Measurements from ENCODE around the gene NKAIN4. TPM values are rescaled to one million over a fixed set of nuclear protein-coding genes. Genes with fewer than 3 reads are reported as not detected.

NKAIN4 gene
- polyA plus RNA-seq, 1 donor: 6.8 TPM

DNA sequence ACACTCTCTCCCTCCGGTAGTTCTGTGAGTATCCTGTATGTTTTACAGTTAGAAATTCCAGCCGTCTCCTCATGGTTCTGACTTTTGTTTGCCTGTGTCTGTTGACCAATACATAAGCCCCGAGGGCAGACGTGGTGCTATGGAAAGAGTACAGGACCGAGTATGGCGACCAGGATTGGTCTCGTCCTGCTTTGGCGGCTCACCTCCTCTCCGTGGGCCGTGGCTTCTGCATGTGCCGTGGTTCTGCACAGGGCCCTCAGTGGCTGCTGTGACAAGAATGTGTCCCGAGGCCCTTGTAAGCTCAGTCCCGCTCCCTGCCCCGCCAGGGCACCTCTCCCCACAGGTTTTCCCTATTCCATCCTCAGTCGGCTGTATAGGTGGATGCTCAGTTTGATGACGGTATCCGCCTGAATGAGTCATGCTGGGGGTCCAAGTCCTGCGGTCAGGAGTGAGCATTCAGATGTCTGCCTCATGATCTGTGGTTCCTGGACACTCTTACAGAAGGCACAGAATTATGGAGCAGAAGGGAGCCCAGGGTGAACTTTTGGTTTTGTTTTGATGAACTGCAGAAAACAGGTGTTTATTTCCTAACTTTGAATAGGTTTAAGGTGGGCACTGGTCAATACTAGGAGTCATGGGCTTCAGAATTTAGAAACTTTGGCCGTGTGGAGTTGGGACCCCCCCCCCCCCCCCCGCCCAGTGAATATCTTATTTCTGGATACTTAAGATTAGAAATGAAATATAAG is 19.5 kb upstream of the NKAIN4 start:
- no peaks in the 10 kb centered on the region for H3K9me3 ChIP-seq (ENCODE audit: control insufficient read depth, low read depth, low read length)
- peaks cover 7% of the 10 kb centered on the region for H3K4me1 ChIP-seq (ENCODE audit: control insufficient read depth, insufficient read depth, low read length)
- H3K27ac ChIP-seq (ENCODE audit: low read length): peak overlapping the region; percentile 32
- H3K36me3 ChIP-seq (ENCODE audit: control insufficient read depth, insufficient read depth, low read length): peaks cover 35% of the 10 kb centered on the region
- WGBS (ENCODE audit: insufficient coverage, low lambda C conversion rate): 14% methylated on average over 1 of the region's 20 CpGs
- no peaks in the 10 kb centered on the region for H3K27me3 ChIP-seq (ENCODE audit: control insufficient read depth, insufficient read depth, low read length)
- DNase-seq: peak; percentile 58 to 78
- peak overlapping the region; percentile 91 for H3K4me3 ChIP-seq (ENCODE audit: low read length)

DNA sequence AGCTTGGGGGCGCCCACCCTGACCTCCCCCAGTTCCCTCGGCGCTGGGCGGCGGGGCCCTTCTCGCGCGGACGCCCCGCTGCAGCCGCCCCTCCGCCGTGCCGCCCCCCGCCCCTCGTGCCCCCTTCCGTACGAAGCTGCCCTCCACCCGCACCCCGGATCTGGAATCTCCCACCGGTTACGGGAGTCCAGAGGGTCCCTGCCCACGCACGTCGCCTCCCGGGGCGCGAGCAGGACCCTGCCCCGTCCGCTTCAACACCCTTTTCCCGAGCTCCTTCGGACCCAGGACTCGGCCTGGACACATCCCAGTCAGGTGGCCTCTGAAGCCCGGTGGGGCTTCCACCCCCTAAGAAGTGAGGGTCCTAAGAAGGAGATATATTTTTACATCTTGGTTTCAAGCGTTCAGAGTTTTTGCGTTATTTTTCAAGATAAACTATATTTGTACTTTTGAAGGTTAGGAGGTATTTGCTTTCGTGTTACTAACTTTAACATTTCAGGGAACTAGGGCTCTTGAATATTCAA is 18.9 kb upstream of the NKAIN4 start:
- Histone ChIP-seq H3K36me3 (ENCODE audit: control insufficient read depth, insufficient read depth, low read length) (peaks cover 28% of the 10 kb centered on the region), H3K27me3 (ENCODE audit: control insufficient read depth, insufficient read depth, low read length) (no peaks in the 10 kb centered on the region), H3K4me3 (ENCODE audit: low read length) (peak overlapping the region; percentile 91), H3K9me3 (ENCODE audit: control insufficient read depth, low read depth, low read length) (no peaks in the 10 kb centered on the region), H3K27ac (ENCODE audit: low read length) (peak overlapping the region; percentile 32), H3K4me1 (ENCODE audit: control insufficient read depth, insufficient read depth, low read length) (peaks cover 14% of the 10 kb centered on the region)
- 0% methylated on average over 2 of the region's 37 CpGs for WGBS (ENCODE audit: insufficient coverage, low lambda C conversion rate)
- DNase-seq: no peak

DNA sequence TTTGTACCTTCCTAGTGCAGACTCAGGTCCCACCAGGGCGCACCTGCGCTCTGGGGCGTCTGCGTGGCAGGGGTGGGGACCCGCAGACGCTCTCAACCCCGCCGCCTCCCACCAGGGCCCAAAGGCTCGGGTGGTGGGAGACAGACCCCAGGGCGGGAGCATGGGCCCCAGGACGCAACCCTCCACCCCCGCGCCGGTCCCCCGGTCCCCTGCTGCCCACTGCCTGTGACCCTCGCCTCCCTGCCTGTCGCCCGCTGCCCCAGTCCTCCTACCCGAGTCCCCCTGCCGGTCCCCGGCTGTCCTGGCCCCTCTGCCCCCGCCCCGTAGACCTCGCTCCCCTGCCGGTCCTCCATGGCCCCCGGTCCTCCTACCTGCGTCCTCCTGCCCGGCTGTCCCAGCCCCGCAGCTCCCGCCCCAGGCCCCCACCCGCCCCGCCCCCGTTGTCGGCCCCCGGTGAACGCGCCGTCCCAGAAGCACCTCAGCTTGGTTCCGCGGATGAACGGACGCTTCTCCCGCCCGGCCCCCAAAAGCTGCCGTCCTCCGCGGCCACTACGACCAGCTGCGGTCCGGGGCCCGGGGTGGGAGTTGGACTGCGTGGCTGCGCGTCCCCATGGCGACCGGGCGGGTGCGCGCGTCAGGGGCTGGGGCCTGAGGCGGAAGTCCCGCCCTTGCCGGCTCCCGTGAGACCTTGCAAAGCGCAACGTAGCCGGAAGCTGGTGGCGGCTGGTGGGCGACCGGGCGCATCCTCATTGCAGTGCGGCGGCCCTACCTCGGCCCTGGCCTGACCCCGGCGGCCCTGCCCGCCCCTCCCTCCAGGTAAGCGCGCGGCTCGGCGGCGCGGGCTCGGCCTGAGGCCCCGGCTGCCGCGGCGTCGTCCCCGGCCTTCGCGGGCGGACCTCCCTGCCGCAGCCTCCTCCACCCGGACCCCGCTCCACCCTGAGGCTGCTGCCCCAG is 18.1 kb upstream of the NKAIN4 start, which contains the start of gene ARFGAP1:
TSS of gene ARFGAP1 (plus strand) at position 709 of the 954 bp plus-strand sequence. CDS start 2,768 bp downstream, outside the sequence.
- WGBS (ENCODE audit: insufficient coverage, low lambda C conversion rate): no CpG with 5 or more reads among the region's 97 CpGs

DNA sequence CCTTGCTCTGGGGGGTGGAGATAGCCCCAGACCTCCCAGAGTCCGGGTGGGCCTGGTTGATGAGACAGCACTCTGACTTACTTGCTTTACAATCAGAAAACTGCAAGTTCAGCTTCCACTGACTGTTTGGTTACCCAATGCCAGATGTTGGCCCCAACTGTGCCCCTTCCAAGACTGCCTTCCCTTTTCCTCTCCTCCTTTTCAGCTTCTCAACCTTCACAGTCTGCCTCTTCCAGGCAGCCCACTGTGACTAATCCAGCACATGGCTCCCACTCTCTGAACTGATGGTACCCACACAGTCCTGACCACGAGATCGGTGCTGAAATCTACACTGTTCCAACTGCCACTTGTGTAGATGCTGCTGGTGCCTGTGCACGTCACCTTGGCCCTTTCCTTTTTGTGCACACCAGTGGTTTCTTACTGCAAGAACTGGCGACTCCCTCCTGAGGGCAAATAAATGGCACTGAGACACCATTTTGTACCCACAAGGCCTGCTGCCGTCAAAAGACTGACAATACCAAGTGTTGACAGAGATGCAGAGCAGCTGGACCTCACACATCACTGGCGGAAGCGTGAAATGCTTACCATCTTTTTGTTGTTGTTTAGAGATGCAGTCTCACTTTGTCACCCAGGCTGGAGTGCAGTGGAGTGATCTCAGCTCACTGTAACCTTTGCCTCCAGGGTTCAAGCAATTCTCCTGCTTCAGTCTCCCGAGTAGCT is 16.5 kb upstream of the NKAIN4 start:
- peaks cover 2% of the 10 kb centered on the region for H3K27me3 ChIP-seq (ENCODE audit: control insufficient read depth, insufficient read depth, low read length)
- no peak for DNase-seq
- no peaks in the 10 kb centered on the region for H3K9me3 ChIP-seq (ENCODE audit: control insufficient read depth, low read depth, low read length)
- WGBS (ENCODE audit: insufficient coverage, low lambda C conversion rate): no CpG with 5 or more reads among the region's 9 CpGs
- peaks cover 8% of the 10 kb centered on the region for H3K36me3 ChIP-seq (ENCODE audit: control insufficient read depth, insufficient read depth, low read length)
- no peak overlapping the region for H3K4me3 ChIP-seq (ENCODE audit: low read length)
- peaks cover 18% of the 10 kb centered on the region for H3K4me1 ChIP-seq (ENCODE audit: control insufficient read depth, insufficient read depth, low read length)
- H3K27ac ChIP-seq (ENCODE audit: low read length): no peak overlapping the region

More for the DNA sequence above, 18.1 kb upstream of the NKAIN4 start, which contains the start of gene ARFGAP1:
- H3K27ac ChIP-seq (ENCODE audit: low read length): peak within 1 kb of the TSS; percentile 32
- H3K36me3 ChIP-seq (ENCODE audit: control insufficient read depth, insufficient read depth, low read length): peaks cover 21% of the 10 kb centered on the region
- H3K27me3 ChIP-seq (ENCODE audit: control insufficient read depth, insufficient read depth, low read length): peaks cover 2% of the 10 kb centered on the region
- peak; percentile 93 for DNase-seq
- H3K4me3 ChIP-seq (ENCODE audit: low read length): peak within 1 kb of the TSS; percentile 91
- H3K4me1 ChIP-seq (ENCODE audit: control insufficient read depth, insufficient read depth, low read length): peaks cover 18% of the 10 kb centered on the region
- no peaks in the 10 kb centered on the region for H3K9me3 ChIP-seq (ENCODE audit: control insufficient read depth, low read depth, low read length)

DNA sequence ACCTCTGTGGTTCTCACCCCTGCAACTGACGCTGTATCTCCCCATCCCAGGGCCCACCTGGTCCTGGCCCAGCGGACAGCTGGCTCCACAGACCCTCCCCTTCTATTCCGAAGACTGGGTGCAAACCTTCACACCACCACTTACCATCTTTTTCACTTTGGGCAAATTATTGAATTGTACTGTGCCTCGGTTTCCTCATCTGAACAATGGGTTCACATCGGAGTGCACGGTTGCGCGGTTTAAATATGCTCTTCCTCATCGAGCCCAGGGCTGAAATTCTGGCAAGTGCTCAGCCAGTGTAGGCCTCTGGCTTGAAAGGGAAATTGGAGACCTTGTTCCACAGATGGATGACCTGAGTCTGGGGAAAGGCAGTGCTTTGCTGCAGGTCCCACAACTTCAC is 15.5 kb upstream of the NKAIN4 start:
- Histone ChIP-seq H3K36me3 (ENCODE audit: control insufficient read depth, insufficient read depth, low read length) (peaks cover 3% of the 10 kb centered on the region), H3K9me3 (ENCODE audit: control insufficient read depth, low read depth, low read length) (no peaks in the 10 kb centered on the region), H3K4me1 (ENCODE audit: control insufficient read depth, insufficient read depth, low read length) (peaks cover 18% of the 10 kb centered on the region), H3K27me3 (ENCODE audit: control insufficient read depth, insufficient read depth, low read length) (peaks cover 2% of the 10 kb centered on the region), H3K4me3 (ENCODE audit: low read length) (no peak overlapping the region), H3K27ac (ENCODE audit: low read length) (no peak overlapping the region)
- 100% methylated on average over 1 of the region's 9 CpGs for WGBS (ENCODE audit: insufficient coverage, low lambda C conversion rate)
- DNase-seq: no peak

DNA sequence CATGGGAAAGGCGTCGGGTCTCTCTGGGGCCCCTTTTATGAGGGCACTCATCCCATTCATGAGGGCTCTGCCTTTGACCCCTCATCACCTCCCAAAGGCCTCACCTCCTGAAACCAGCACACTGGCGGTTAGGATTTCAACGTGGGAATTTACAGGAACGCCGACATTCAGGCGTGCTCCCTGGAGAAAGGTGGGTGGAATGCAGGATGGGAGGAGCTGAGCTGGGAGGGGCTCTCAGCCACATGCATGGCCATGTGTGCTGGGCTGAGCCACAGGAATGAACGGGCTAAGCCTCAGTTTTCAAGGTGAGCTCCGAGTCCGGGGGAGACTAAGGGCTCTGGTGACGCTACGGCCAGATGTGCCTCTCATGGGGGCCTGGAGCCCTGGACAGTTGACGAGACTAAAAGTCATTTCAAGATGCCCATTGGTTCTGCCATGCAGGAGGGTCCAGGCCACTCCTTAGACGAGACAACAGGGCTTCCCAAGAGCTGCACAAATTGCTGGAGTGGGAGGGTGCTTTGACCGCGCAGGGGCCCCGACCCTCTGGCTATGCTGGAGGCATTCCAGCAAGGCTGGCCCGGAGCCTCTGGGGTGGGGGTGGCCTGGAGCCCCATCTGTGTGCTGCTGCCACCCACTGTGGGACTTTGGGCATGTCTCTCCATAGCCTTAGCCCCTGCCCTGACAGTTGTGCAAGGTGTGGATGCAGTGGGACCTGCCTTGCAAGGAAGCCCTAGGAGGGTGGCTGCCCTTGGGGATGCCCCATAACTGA is 14.6 kb upstream of the NKAIN4 start:
- Histone ChIP-seq H3K9me3 (ENCODE audit: control insufficient read depth, low read depth, low read length) (no peaks in the 10 kb centered on the region), H3K27ac (ENCODE audit: low read length) (no peak overlapping the region), H3K27me3 (ENCODE audit: control insufficient read depth, insufficient read depth, low read length) (peaks cover 2% of the 10 kb centered on the region), H3K36me3 (ENCODE audit: control insufficient read depth, insufficient read depth, low read length) (peaks cover 3% of the 10 kb centered on the region), H3K4me3 (ENCODE audit: low read length) (no peak overlapping the region), H3K4me1 (ENCODE audit: control insufficient read depth, insufficient read depth, low read length) (peaks cover 18% of the 10 kb centered on the region)
- no CpG with 5 or more reads among the region's 18 CpGs for WGBS (ENCODE audit: insufficient coverage, low lambda C conversion rate)
- no peak for DNase-seq

DNA sequence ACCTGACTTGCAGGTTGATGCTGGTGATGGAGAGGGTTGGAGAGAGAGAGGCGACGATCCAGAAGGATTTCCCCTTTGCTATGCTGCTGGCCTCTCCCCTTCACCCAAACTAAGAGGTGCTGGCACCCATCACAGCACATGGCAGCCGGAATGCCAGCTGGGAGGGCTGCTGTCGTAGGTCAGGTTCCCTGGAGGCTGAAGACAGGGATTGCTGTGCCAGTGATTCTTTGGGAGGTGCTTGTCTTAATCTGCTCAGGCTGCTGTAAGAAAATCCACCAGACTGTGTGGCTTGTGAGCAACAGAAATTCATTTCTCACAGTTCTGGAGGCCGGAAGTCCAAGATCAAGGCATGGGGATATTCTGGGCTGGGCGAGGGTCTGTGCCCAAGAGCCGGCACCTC is 14.0 kb upstream of the NKAIN4 start:
- Histone ChIP-seq H3K36me3 (ENCODE audit: control insufficient read depth, insufficient read depth, low read length) (peaks cover 3% of the 10 kb centered on the region), H3K4me1 (ENCODE audit: control insufficient read depth, insufficient read depth, low read length) (peaks cover 15% of the 10 kb centered on the region), H3K9me3 (ENCODE audit: control insufficient read depth, low read depth, low read length) (no peaks in the 10 kb centered on the region), H3K27me3 (ENCODE audit: control insufficient read depth, insufficient read depth, low read length) (peaks cover 2% of the 10 kb centered on the region), H3K27ac (ENCODE audit: low read length) (no peak overlapping the region), H3K4me3 (ENCODE audit: low read length) (no peak overlapping the region)
- no CpG with 5 or more reads among the region's 7 CpGs for WGBS (ENCODE audit: insufficient coverage, low lambda C conversion rate)
- no peak for DNase-seq

DNA sequence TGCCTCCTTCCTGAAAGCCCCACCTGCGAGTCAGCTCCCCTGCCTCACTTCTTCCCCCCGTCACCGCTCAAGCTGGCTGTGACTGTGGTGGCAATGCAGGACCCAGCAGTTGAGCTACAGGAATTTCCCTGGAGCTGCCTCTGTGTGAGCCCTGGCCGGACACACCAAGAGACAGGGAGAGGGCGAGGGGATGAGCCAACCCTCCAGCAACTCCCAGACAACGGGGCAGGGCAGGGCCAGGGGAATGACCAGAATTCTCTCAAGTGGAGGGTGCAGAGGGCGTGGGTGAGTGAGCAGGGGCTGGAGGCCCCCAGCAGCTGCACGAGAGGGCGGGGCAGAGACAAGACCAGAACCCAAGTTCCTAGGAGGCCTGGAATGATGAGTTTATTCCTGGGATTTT is 13.4 kb upstream of the NKAIN4 start:
- Histone ChIP-seq H3K27ac (ENCODE audit: low read length) (no peak overlapping the region), H3K4me3 (ENCODE audit: low read length) (no peak overlapping the region), H3K4me1 (ENCODE audit: control insufficient read depth, insufficient read depth, low read length) (peaks cover 15% of the 10 kb centered on the region), H3K27me3 (ENCODE audit: control insufficient read depth, insufficient read depth, low read length) (peaks cover 2% of the 10 kb centered on the region), H3K9me3 (ENCODE audit: control insufficient read depth, low read depth, low read length) (no peaks in the 10 kb centered on the region), H3K36me3 (ENCODE audit: control insufficient read depth, insufficient read depth, low read length) (peaks cover 3% of the 10 kb centered on the region)
- no CpG with 5 or more reads among the region's 9 CpGs for WGBS (ENCODE audit: insufficient coverage, low lambda C conversion rate)
- DNase-seq: no peak

DNA sequence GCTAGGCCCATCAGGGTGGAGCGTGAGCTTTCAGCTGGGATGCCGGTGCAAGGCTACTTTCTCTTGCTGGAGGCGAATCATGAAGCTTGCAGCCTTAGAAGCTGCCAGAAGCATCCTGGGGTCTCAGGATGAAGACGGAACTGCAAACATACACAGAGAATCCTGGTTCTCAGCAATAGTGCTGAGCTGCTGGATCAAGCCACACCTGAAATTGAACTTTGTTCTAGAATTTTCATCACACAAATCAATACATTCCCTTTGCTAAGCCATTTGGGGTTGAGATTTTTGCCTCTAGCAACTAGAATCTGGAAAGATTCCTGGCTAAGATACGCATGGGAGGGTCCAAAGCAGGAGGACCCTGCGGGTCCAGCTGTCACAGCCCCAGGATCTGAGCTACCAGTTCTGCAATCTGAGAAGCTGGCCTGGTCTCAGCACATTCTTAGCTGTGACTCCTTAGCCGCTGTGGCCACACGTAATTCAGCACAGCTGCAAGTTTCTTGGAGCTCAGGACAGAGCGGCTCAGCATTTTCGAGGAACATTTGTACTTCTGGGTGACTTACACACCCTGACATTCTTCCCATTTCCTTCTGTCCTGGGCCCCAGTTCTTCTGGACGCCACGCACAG is 11.7 kb upstream of the NKAIN4 start:
- Histone ChIP-seq H3K36me3 (ENCODE audit: control insufficient read depth, insufficient read depth, low read length) (peaks cover 3% of the 10 kb centered on the region), H3K9me3 (ENCODE audit: control insufficient read depth, low read depth, low read length) (no peaks in the 10 kb centered on the region), H3K27me3 (ENCODE audit: control insufficient read depth, insufficient read depth, low read length) (peaks cover 2% of the 10 kb centered on the region), H3K4me3 (ENCODE audit: low read length) (no peak overlapping the region), H3K27ac (ENCODE audit: low read length) (no peak overlapping the region), H3K4me1 (ENCODE audit: control insufficient read depth, insufficient read depth, low read length) (peaks cover 24% of the 10 kb centered on the region)
- WGBS (ENCODE audit: insufficient coverage, low lambda C conversion rate): no CpG with 5 or more reads among the region's 12 CpGs
- no peak for DNase-seq

Measured in large intestine (tissue), 3 donors.